B cell (primary cell): ENCODE data around the gene DNM2. TPM values are rescaled to one million over a fixed set of nuclear protein-coding genes. Genes with fewer than 3 reads are reported as not detected.

Source experiments
- ATAC-seq: fragments of 200-7000 bp; cut with Tn5 transposase; one replicate; pipeline ENCODE4 v1.10.0; 2021; ENCODE audit warnings: low read depth, mild to moderate bottlenecking, moderate number of reproducible peaks, moderate library complexity
- CTCF ChIA-PET: fragments of 350-600 bp; sonication (Branson Sonifier 250); formaldehyde crosslinking; loops from one replicate; lab custom pipeline; 2021; ENCODE audit warnings: antibody characterized with exemption, inconsistent platforms; lab: Charles Lee
- POLR2A ChIA-PET: fragments of 350-600 bp; sonication (Branson Sonifier 250); formaldehyde crosslinking; loops from one replicate; lab custom pipeline; 2021; ENCODE audit warnings: antibody characterized with exemption; lab: Charles Lee
- DNase-seq: peaks from one replicate; pipeline ENCODE4 v3.0.0; 2013
- H2AFZ ChIP-seq: 2 replicates; pipeline ENCODE4 v1.6.1; 2012; ENCODE audit warnings: mild to moderate bottlenecking, low read depth, low read length; ENCODE audit not compliant: insufficient read depth, poor library complexity, severe bottlenecking
- H3K27ac ChIP-seq, 2 donors: 1 replicate in 1 of 2; 2 replicates in 1 of 2; pipeline ENCODE4 v1.5.1; 2012 to 2013; ENCODE audit warnings: low read length in 2 of 2, mild to moderate bottlenecking in 2 of 2, moderate library complexity in 1 of 2
- H3K27me3 ChIP-seq, 4 experiments: fragments of 200-600 bp in 1 of 4; sonication (generic) in 1 of 4; replicated peaks in 1 of 4; 1 replicate in 2 of 4; 2 replicates in 2 of 4; pipeline versions ENCODE4 v1.6.1 to v1.7.0; 2013 to 2016; ENCODE audit warnings: low read length in 3 of 4, mild to moderate bottlenecking in 2 of 4, mixed read lengths in 1 of 4, moderate library complexity in 1 of 4; ENCODE audit not compliant: insufficient read depth in 4 of 4, control insufficient read depth in 3 of 4; ENCODE audit errors: control extremely low read depth in 1 of 4
- H3K36me3 ChIP-seq, 2 experiments: replicated peaks in 1 of 2; 1 replicate in 1 of 2; 2 replicates in 1 of 2; pipeline versions ENCODE4 v1.6.1 to v1.7.1; 2013; ENCODE audit warnings: low read length in 1 of 2; ENCODE audit not compliant: insufficient read depth in 2 of 2, control insufficient read depth in 1 of 2; ENCODE audit errors: control extremely low read depth in 1 of 2, extremely low read depth in 1 of 2
- H3K4me1 ChIP-seq, 2 donors: fragments of 200-600 bp in 1 of 2; sonication (generic) in 1 of 2; 1 replicate in 1 of 2; 2 replicates in 1 of 2; pipeline versions ENCODE4 v1.5.1 to v1.6.1; 2013 to 2017; ENCODE audit warnings: low read length in 2 of 2; ENCODE audit not compliant: control insufficient read depth in 2 of 2, insufficient read depth in 2 of 2
- H3K4me2 ChIP-seq: replicated peaks from 2 replicates; pipeline ENCODE3; 2012; ENCODE audit warnings: mild to moderate bottlenecking, low read depth, low read length; ENCODE audit not compliant: poor library complexity, severe bottlenecking
- H3K4me3 ChIP-seq, 5 experiments: fragments of 200-600 bp in 1 of 5; sonication (generic) in 1 of 5; 1 replicate in 3 of 5; 2 replicates in 2 of 5; pipeline versions ENCODE4 v1.5.1 to v1.7.0; 2011 to 2016; ENCODE audit warnings: low read length in 4 of 5, mild to moderate bottlenecking in 4 of 5, low read depth in 2 of 5, control low read depth in 1 of 5, moderate library complexity in 1 of 5; ENCODE audit not compliant: insufficient read depth in 1 of 5; ENCODE audit errors: control extremely low read depth in 1 of 5, extremely low read depth in 1 of 5
- H3K79me2 ChIP-seq: fragments of 200-600 bp; sonication (generic); one replicate; pipeline ENCODE4 v1.6.0; 2016; ENCODE audit warnings: low read length; ENCODE audit not compliant: control insufficient read depth, insufficient read depth
- H3K9ac ChIP-seq: fragments of 200-600 bp; sonication (generic); 2 replicates; pipeline ENCODE4 v1.6.1; 2017; ENCODE audit warnings: mild to moderate bottlenecking, low read length, moderate library complexity
- H3K9me3 ChIP-seq, 3 donors: one replicate each; pipeline versions ENCODE4 v1.6.1 to v1.7.1; 2013; ENCODE audit warnings: low read length in 2 of 3; ENCODE audit not compliant: control insufficient read depth in 2 of 3, insufficient read depth in 1 of 3; ENCODE audit errors: control extremely low read depth in 1 of 3
- H4K20me1 ChIP-seq: 2 replicates; pipeline ENCODE4 v1.6.0; 2012; ENCODE audit warnings: mild to moderate bottlenecking, low read length; ENCODE audit not compliant: insufficient read depth, control insufficient read depth, poor library complexity, severe bottlenecking
- H3K27ac Mint-ChIP-seq: one replicate; pipeline ENCODE4 v1.8.0; 2021; ENCODE audit warnings: mixed read lengths
- H3K27me3 Mint-ChIP-seq: one replicate; pipeline ENCODE4 v1.8.0; 2021; ENCODE audit warnings: mixed read lengths
- H3K4me1 Mint-ChIP-seq: one replicate; pipeline ENCODE4 v1.8.0; 2021; ENCODE audit warnings: mixed read lengths
- H3K4me3 Mint-ChIP-seq: one replicate; pipeline ENCODE4 v1.8.0; 2021; ENCODE audit warnings: mixed read lengths
- H3K9me3 Mint-ChIP-seq: one replicate; pipeline ENCODE4 v1.8.0; 2022; ENCODE audit warnings: mixed read lengths; ENCODE audit not compliant: insufficient read depth
- EZH2 ChIP-seq: IDR thresholded peaks from 2 replicates; pipeline ENCODE4 v1.6.1; 2012; ENCODE audit warnings: borderline replicate concordance, low read depth, mild to moderate bottlenecking, moderate library complexity, low read length; ENCODE audit not compliant: insufficient read depth, poor library complexity, severe bottlenecking
- WGBS: methylation state at CpG from one replicate; pipeline ENCODE4 v1.1.5; 2013; ENCODE audit warnings: missing lambda C conversion rate; ENCODE audit not compliant: insufficient coverage; 5-methylcytosine and 5-hydroxymethylcytosine counted together
- intact Hi-C: fragments of 100-400 bp; cut with micrococcal nuclease; formaldehyde crosslinking; loops from one replicate; pipeline ENCODE4 v1.10.0; 2022
- polyA plus RNA-seq: library from polyadenylated mRNA; depleted of rRNA; stranded (reverse); fragments of >200 nt; gene quantifications from 2 replicates; pipeline ENCODE4 v1.2.3, GENCODE V29; 2012
- total RNA-seq, 2 donors: library from RNA; stranded (reverse); fragments of 120-200 nt in 1 of 2; gene quantifications; 1 replicate in 1 of 2; 2 replicates in 1 of 2; pipeline versions ENCODE4 v1.2.3 to v1.2.4, GENCODE V29; 2013 to 2022
- TF ChIP-seq, protein P1 (sequence below): fragments of 200-600 bp; IDR thresholded peaks from one replicate; pipeline ENCODE4 v1.8.0; 2022; ENCODE audit warnings: antibody characterized with exemption, mild to moderate bottlenecking

Gene DNM2
- total and polyA plus RNA-seq, 2 donors (not counting 1 experiment from before 2014, with no cell fraction given), result 163 to 353 TPM

GRCh38 chr19:10681658-10682057, 36.2 kb upstream of the DNM2 start:
- Mint-ChIP-seq H3K4me1 (no peaks in the 10 kb centered on the region), H3K27me3 (no peaks in the 10 kb centered on the region), H3K4me3 (no peak overlapping the region), H3K27ac (peak overlapping the region; percentile 46), H3K9me3 (no peaks in the 10 kb centered on the region)
- no peak overlapping the region for H3K4me3 ChIP-seq
- no peak overlapping the region for H3K9ac ChIP-seq
- H3K79me2 ChIP-seq, result peaks cover 72% of the 10 kb centered on the region
- POLR2A ChIA-PET, result no interaction called here
- 100% methylated on average over 4 of the region's 4 CpGs for WGBS
- DNase-seq, result no peak
- CTCF ChIA-PET, result interaction anchor here (0.5 to 1.0 kb wide), 2 partner anchors 18 to 188 kb away, joined by 3 read pairs; no protein-coding TSS in a partner anchor
- H3K36me3 ChIP-seq, result peaks cover 3 to 89% of the 10 kb centered on the region in 2 experiments
- H2AFZ ChIP-seq, result no peak overlapping the region
- intact Hi-C loops, result no loop called here
- no peaks in the 10 kb centered on the region for H3K27me3 ChIP-seq
- ATAC-seq, result no peak
- H3K9me3 ChIP-seq, result no peaks in the 10 kb centered on the region
- H3K27ac ChIP-seq, result no peak overlapping the region
- no peak overlapping the region for H3K4me2 ChIP-seq
- peaks cover 87% of the 10 kb centered on the region for H4K20me1 ChIP-seq
- TF ChIP-seq EZH2, result no peak
- TF ChIP-seq, protein P1, sequence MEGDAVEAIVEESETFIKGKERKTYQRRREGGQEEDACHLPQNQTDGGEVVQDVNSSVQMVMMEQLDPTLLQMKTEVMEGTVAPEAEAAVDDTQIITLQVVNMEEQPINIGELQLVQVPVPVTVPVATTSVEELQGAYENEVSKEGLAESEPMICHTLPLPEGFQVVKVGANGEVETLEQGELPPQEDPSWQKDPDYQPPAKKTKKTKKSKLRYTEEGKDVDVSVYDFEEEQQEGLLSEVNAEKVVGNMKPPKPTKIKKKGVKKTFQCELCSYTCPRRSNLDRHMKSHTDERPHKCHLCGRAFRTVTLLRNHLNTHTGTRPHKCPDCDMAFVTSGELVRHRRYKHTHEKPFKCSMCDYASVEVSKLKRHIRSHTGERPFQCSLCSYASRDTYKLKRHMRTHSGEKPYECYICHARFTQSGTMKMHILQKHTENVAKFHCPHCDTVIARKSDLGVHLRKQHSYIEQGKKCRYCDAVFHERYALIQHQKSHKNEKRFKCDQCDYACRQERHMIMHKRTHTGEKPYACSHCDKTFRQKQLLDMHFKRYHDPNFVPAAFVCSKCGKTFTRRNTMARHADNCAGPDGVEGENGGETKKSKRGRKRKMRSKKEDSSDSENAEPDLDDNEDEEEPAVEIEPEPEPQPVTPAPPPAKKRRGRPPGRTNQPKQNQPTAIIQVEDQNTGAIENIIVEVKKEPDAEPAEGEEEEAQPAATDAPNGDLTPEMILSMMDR, result no peak
- no peaks in the 10 kb centered on the region for H3K4me1 ChIP-seq

DNA sequence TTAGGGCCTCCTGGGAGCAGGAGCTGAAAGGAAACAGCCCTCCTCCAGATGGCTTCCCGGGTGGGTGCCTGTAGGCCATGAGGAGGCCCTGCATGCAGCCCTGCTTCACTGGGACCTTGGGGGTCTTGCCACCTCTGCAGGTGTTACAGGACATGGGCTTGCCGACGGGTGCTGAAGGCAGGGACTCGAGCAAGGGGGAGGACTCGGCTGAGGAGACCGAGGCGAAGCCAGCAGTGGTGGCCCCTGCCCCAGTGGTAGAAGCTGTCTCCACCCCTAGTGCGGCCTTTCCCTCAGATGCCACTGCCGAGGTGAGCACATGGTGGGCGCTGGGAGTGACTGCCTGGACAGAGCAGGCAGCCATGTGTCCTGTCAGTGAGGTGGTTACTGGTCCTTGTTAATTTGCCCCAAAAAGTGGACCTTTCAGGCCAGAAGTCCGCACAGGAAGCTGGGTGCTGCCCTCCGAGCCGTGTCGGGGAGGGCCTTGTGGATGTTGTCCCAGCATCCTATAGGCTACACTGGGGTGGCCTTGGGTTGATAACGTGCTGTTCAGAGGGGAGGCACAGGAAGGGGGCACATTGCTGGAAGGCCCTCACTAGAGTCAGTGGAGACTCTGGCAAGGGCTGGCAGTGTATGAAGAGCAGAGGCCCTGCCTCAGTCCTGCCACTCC, 35.3 kb upstream of the DNM2 start:
- Mint-ChIP-seq H3K4me1 (no peaks in the 10 kb centered on the region), H3K27me3 (no peaks in the 10 kb centered on the region), H3K27ac (no peak overlapping the region), H3K4me3 (no peak overlapping the region), H3K9me3 (no peaks in the 10 kb centered on the region)
- H3K27me3 ChIP-seq, result no peaks in the 10 kb centered on the region
- intact Hi-C loops, result no loop called here
- 96% methylated on average over 15 of the region's 15 CpGs for WGBS
- TF ChIP-seq EZH2, result no peak
- TF ChIP-seq, protein P1, result no peak
- H3K4me2 ChIP-seq, result no peak overlapping the region
- H3K27ac ChIP-seq, result no peak overlapping the region
- H3K4me1 ChIP-seq, result no peaks in the 10 kb centered on the region
- no peak overlapping the region for H2AFZ ChIP-seq
- H3K4me3 ChIP-seq, result no peak overlapping the region
- DNase-seq (peak; percentile 20), ATAC-seq (no peak)
- H3K9ac ChIP-seq, result no peak overlapping the region
- CTCF ChIA-PET, result interaction anchor here (0.7 to 1.0 kb wide), 2 partner anchors 17 kb away, joined by 3 read pairs; no protein-coding TSS in a partner anchor
- H3K79me2 ChIP-seq, result peaks cover 67% of the 10 kb centered on the region
- H3K36me3 ChIP-seq, result peaks cover 3 to 88% of the 10 kb centered on the region in 2 experiments
- peaks cover 86% of the 10 kb centered on the region for H4K20me1 ChIP-seq
- H3K9me3 ChIP-seq, result no peaks in the 10 kb centered on the region
- POLR2A ChIA-PET, result no interaction called here
